ENCODE results near the gene ZBED2.

- TF ChIP-seq CTCF (IDR thresholded peaks at IDR 0.05): no peak
- TF ChIP-seq ATF6 (CRISPR knock-in tag; IDR thresholded peaks at IDR 0.05): no peak
- TF ChIP-seq IRF1 (CRISPR knock-in tag; IDR thresholded peaks at IDR 0.05): no peak
- no peak for TF ChIP-seq ELF4 (CRISPR knock-in tag; IDR thresholded peaks at IDR 0.05; ENCODE audit: low read depth)
- TF ChIP-seq CREB1 (CRISPR knock-in tag; IDR thresholded peaks at IDR 0.05): no peak
- TF ChIP-seq ZNF532 (CRISPR knock-in tag; IDR thresholded peaks at IDR 0.05; ENCODE audit: borderline replicate concordance): no peak
- no peak for TF ChIP-seq TEAD4 (CRISPR knock-in tag; IDR thresholded peaks at IDR 0.05)
- no peak for TF ChIP-seq NFE2L1 (CRISPR knock-in tag; IDR thresholded peaks at IDR 0.05)
- no peak for TF ChIP-seq GABPB1 (CRISPR knock-in tag; IDR thresholded peaks at IDR 0.05)
- no peak for TF ChIP-seq JUN (CRISPR knock-in tag; IDR thresholded peaks at IDR 0.05)
- no peak for TF ChIP-seq ESRRA (CRISPR knock-in tag; IDR thresholded peaks at IDR 0.05; ENCODE audit: borderline replicate concordance)
- TF ChIP-seq TEAD1 (CRISPR knock-in tag; IDR thresholded peaks at IDR 0.05): no peak
- TF ChIP-seq ATF2 (CRISPR knock-in tag; IDR thresholded peaks at IDR 0.05; ENCODE audit: borderline replicate concordance, low read depth): no peak
- TF ChIP-seq KAT7 (CRISPR knock-in tag; IDR thresholded peaks at IDR 0.05; ENCODE audit: borderline replicate concordance): no peak
These were observed 18.1 kb upstream of the ZBED2 start for GRCh38 chr3:111613294-111613693.

Measured in WTC11 (cell line).